HCT116 (cell line): ENCODE results near the gene DOCK11. TPM values are rescaled to one million over a fixed set of nuclear protein-coding genes. Genes with fewer than 3 reads are reported as not detected.

ENCODE experiments used
- ATAC-seq: fragments of 200-7000 bp; cut with Tn5 transposase; 2 replicates; pipeline ENCODE4 v1.9.1; 2020; ENCODE audit warnings: mild to moderate bottlenecking, moderate library complexity
- BruUV-seq: library from RNA; stranded (reverse); fragments of 400-500 nt; replicated peaks from 2 replicates; lab custom pipeline; 2021; lab: Mats Ljungman, UMichigan
- CTCF ChIA-PET: fragments of 300-600 bp; sonication (Branson Sonifier 250); formaldehyde crosslinking; loops from one replicate; lab custom pipeline; 2021; ENCODE audit warnings: antibody characterized with exemption; lab: Charles Lee
- POLR2A ChIA-PET: fragments of 300-600, 350-600 bp; sonication (Branson Sonifier 250); formaldehyde crosslinking; loops from one replicate; lab custom pipeline; 2021; ENCODE audit warnings: antibody characterized with exemption; lab: Charles Lee
- RAD21 ChIA-PET, 2 experiments: fragments of 300-600 bp; sonication (Branson Sonifier 250); formaldehyde crosslinking; loops; one replicate each; lab custom pipeline; 2023; ENCODE audit warnings: low total read pairs in 2 of 2; ENCODE audit not compliant: uncharacterized antibody in 2 of 2, unreplicated experiment in 2 of 2, low non-redundant PET in 1 of 2; lab: Charles Lee
- DNase-seq: peaks from one replicate; pipeline ENCODE4 v3.0.0-alpha.2; 2010; ENCODE audit warnings: low read depth, low spot score
- H2AFZ ChIP-seq: fragments of 200-600 bp; shearing (Covaris generic), sonication (generic); 2 replicates; pipeline ENCODE4 v1.6.1; 2017; ENCODE audit warnings: low read depth, mixed run types, mixed read lengths, antibody characterized with exemption, low read length; ENCODE audit not compliant: poor library complexity, severe bottlenecking
- H3K27ac ChIP-seq: 2 replicates; pipeline ENCODE4 v1.5.1; 2012; ENCODE audit warnings: low read depth, low read length
- H3K27me3 ChIP-seq: fragments of 200-600 bp; sonication (generic); 2 replicates; pipeline ENCODE4 v1.6.1; 2016; ENCODE audit warnings: mixed run types, low read length, mixed read lengths; ENCODE audit not compliant: insufficient read depth
- H3K36me3 ChIP-seq, 2 experiments: fragments of 200-500 bp in 1 of 2; fragments of 200-600 bp in 1 of 2; sonication (Bioruptor generic) in 1 of 2; sonication (generic) in 1 of 2; 2 replicates each; pipeline versions ENCODE4 v1.5.1 to v1.6.1; 2014 to 2016; ENCODE audit warnings: low read length in 2 of 2, inconsistent platforms in 1 of 2, mixed read lengths in 1 of 2, mixed run types in 1 of 2; ENCODE audit not compliant: insufficient read depth in 2 of 2, control insufficient read depth in 1 of 2
- H3K4me1 ChIP-seq, 2 experiments: fragments of 200-600 bp in 1 of 2; sonication (generic) in 1 of 2; 2 replicates each; pipeline versions ENCODE4 v1.5.1 to v1.6.1; 2012 to 2017; ENCODE audit warnings: low read length in 2 of 2, inconsistent platforms in 1 of 2, mild to moderate bottlenecking in 1 of 2, mixed read lengths in 1 of 2, mixed run types in 1 of 2, moderate library complexity in 1 of 2; ENCODE audit not compliant: insufficient read depth in 2 of 2, control insufficient read depth in 1 of 2
- H3K4me2 ChIP-seq: fragments of 200-600 bp; sonication (generic); 2 replicates; pipeline ENCODE4 v1.6.1; 2017; ENCODE audit warnings: mixed run types, low read length, mixed read lengths
- H3K4me3 ChIP-seq, 2 experiments: fragments of 200-600 bp in 1 of 2; sonication (generic) in 1 of 2; replicated peaks in 1 of 2; 2 replicates each; pipeline ENCODE4 v1.5.1; 2011 to 2016; ENCODE audit warnings: low read length in 2 of 2, control low read depth in 1 of 2, low read depth in 1 of 2, mild to moderate bottlenecking in 1 of 2, mixed read lengths in 1 of 2, mixed run types in 1 of 2
- H3K79me2 ChIP-seq: fragments of 200-600 bp; sonication (generic); 2 replicates; pipeline ENCODE4 v1.6.1; 2017; ENCODE audit warnings: mild to moderate bottlenecking, mixed run types, low read length, moderate library complexity, mixed read lengths; ENCODE audit not compliant: insufficient read depth
- H3K9ac ChIP-seq: fragments of 200-600 bp; sonication (generic); 2 replicates; pipeline ENCODE4 v1.6.1; 2016; ENCODE audit warnings: low read length, mixed read lengths
- H3K9me2 ChIP-seq: fragments of 200-600 bp; sonication (generic), shearing (Covaris generic); 2 replicates; pipeline ENCODE4 v1.6.1; 2017; ENCODE audit warnings: mixed run types, mild to moderate bottlenecking, moderate library complexity; ENCODE audit not compliant: insufficient read depth
- H3K9me3 ChIP-seq, 2 experiments: fragments of 200-500 bp in 1 of 2; fragments of 200-600 bp in 1 of 2; sonication (Bioruptor generic) in 1 of 2; sonication (generic) in 1 of 2; 2 replicates each; pipeline ENCODE4 v1.6.1; 2014 to 2017; ENCODE audit warnings: low read length in 2 of 2, mixed read lengths in 2 of 2, inconsistent platforms in 1 of 2, low read depth in 1 of 2, mild to moderate bottlenecking in 1 of 2, mixed run types in 1 of 2, moderate library complexity in 1 of 2; ENCODE audit not compliant: control insufficient read depth in 1 of 2, insufficient read depth in 1 of 2
- H4K20me1 ChIP-seq: fragments of 200-600 bp; sonication (generic), shearing (Covaris generic); 2 replicates; pipeline ENCODE4 v1.6.1; 2017; ENCODE audit warnings: mixed run types, mild to moderate bottlenecking, moderate library complexity; ENCODE audit not compliant: insufficient read depth
- CBX3 ChIP-seq: IDR thresholded peaks from 2 replicates; pipeline ENCODE4 v1.6.1; 2012; ENCODE audit warnings: low read depth
- CEBPB ChIP-seq: IDR thresholded peaks from 2 replicates; pipeline ENCODE4 v1.6.1; 2012; ENCODE audit warnings: low read depth
- EGR1 ChIP-seq: IDR thresholded peaks from 2 replicates; pipeline ENCODE4 v1.6.1; 2012; ENCODE audit warnings: low read depth
- EZH2phosphoT487 ChIP-seq: fragments of 200-600 bp; IDR thresholded peaks from 2 replicates; pipeline ENCODE4 v1.6.1; 2018; ENCODE audit warnings: antibody characterized with exemption, borderline replicate concordance
- JUND ChIP-seq: IDR thresholded peaks from 2 replicates; pipeline ENCODE4 v1.6.1; 2012
- MAX ChIP-seq: IDR thresholded peaks from 2 replicates; pipeline ENCODE4 v1.6.1; 2012
- POLR2AphosphoS5 ChIP-seq: IDR thresholded peaks from 2 replicates; pipeline ENCODE4 v1.6.1; 2011; ENCODE audit warnings: mild to moderate bottlenecking, low read depth, low read length, moderate library complexity
- REST ChIP-seq: IDR thresholded peaks from 2 replicates; pipeline ENCODE4 v1.6.1; 2012; ENCODE audit warnings: low read depth
- intact Hi-C: fragments of 100-400 bp; cut with micrococcal nuclease; formaldehyde crosslinking; loops from 2 replicates; pipeline ENCODE4 v1.10.0; 2022
- total RNA-seq: library from RNA; stranded (reverse); gene quantifications from one replicate; pipeline ENCODE4 v1.2.1, GENCODE V29; 2021; ENCODE audit not compliant: unreplicated experiment

Gene DOCK11
- total RNA-seq, 1 experiment from 2014 or later, result 0.59 TPM

- Histone ChIP-seq H2AFZ (no peak overlapping the region), H3K27ac (no peak overlapping the region), H4K20me1 (no peaks in the 10 kb centered on the region), H3K36me3 (no peaks in the 10 kb centered on the region), H3K4me3 (no peak overlapping the region), H3K9ac (no peak overlapping the region), H3K79me2 (no peaks in the 10 kb centered on the region), H3K9me3 (no peaks in the 10 kb centered on the region), H3K27me3 (no peaks in the 10 kb centered on the region), H3K4me1 (peaks cover 2 to 12% of the 10 kb centered on the region in 2 experiments; a peak in 3 of 4 replicates), H3K4me2 (peak overlapping the region; percentile 19), H3K9me2 (no peaks in the 10 kb centered on the region)
- CTCF ChIA-PET, result no interaction called here
- BruUV-seq, result no TSS peak
- POLR2A ChIA-PET, result no interaction called here
- RAD21 ChIA-PET, result no interaction called here
- intact Hi-C loops, result no loop called here
- no peak for DNase-seq
- ATAC-seq, result no peak
- TF ChIP-seq EGR1 (no peak), JUND (0 out of 2 replicates have a peak, but pooled peaks have one; percentile 12)
- TF ChIP-seq, all 23 proteins: peak for 1
Measured at GRCh38 chrX:118519411-118520215, 24.0 kb downstream of the DOCK11 start.

- no peaks in the 10 kb centered on the region for H3K9me3 ChIP-seq
- no peaks in the 10 kb centered on the region for H3K27me3 ChIP-seq
- H3K36me3 ChIP-seq, result no peaks in the 10 kb centered on the region
- BruUV-seq, result no TSS peak
- H3K4me1 ChIP-seq, result peaks cover 2 to 12% of the 10 kb centered on the region in 2 experiments; a peak in 3 of 4 replicates
- TF ChIP-seq EZH2phosphoT487, result no peak
- TF ChIP-seq JUND, result no peak
- no peak for TF ChIP-seq REST
- no peak for TF ChIP-seq CBX3
- no peak for TF ChIP-seq CEBPB
- no peak for TF ChIP-seq POLR2AphosphoS5
- no peak for TF ChIP-seq MAX
- no peak overlapping the region for H3K4me3 ChIP-seq
- no peak overlapping the region for H3K9ac ChIP-seq
- RAD21 ChIA-PET, result no interaction called here
- CTCF ChIA-PET, result no interaction called here
- peak overlapping the region; percentile 19 for H3K4me2 ChIP-seq
- H2AFZ ChIP-seq, result no peak overlapping the region
- DNase-seq, result no peak
- intact Hi-C loops, result no loop called here
- no peak overlapping the region for H3K27ac ChIP-seq
- no peaks in the 10 kb centered on the region for H3K79me2 ChIP-seq
- POLR2A ChIA-PET, result no interaction called here
- H4K20me1 ChIP-seq, result no peaks in the 10 kb centered on the region
- no peak for ATAC-seq
- no peaks in the 10 kb centered on the region for H3K9me2 ChIP-seq
Measured at GRCh38 chrX:118520216-118521206, 24.9 kb downstream of the DOCK11 start.
